IMR-90 (cell line): ENCODE results near the gene PHKB. TPM values are rescaled to one million over a fixed set of nuclear protein-coding genes. Genes with fewer than 3 reads are reported as not detected.

Source experiments
- ATAC-seq: fragments of 200-7000 bp; cut with Tn5 transposase; 2 replicates; pipeline ENCODE4 v1.9.1; 2020; ENCODE audit warnings: low read depth, mild to moderate bottlenecking, moderate library complexity
- BruUV-seq: library from RNA; stranded (reverse); fragments of 400-500 nt; replicated peaks from 2 replicates; lab custom pipeline; 2021; lab: Mats Ljungman, UMichigan
- CTCF ChIA-PET: fragments of 300-600 bp; formaldehyde crosslinking; extraction: SDS; loops from one replicate; lab custom pipeline; 2021; ENCODE audit warnings: antibody characterized with exemption; lab: Yijun Ruan, JAX
- POLR2A ChIA-PET: fragments of 300-600 bp; sonication (Branson Sonifier 250); formaldehyde crosslinking; loops from one replicate; lab custom pipeline; 2022; ENCODE audit warnings: antibody characterized with exemption; ENCODE audit not compliant: unreplicated experiment; lab: Charles Lee
- DNase-seq: peaks from one replicate; pipeline ENCODE4 v3.0.0; 2013
- H2AFZ ChIP-seq: replicated peaks from 2 replicates; pipeline ENCODE3; 2013; ENCODE audit warnings: low read length, mild to moderate bottlenecking; ENCODE audit not compliant: poor library complexity
- H2AK5ac ChIP-seq: 2 replicates; pipeline ENCODE4 v1.6.1; 2013; ENCODE audit warnings: low read depth, low read length, inconsistent platforms
- H2AK9ac ChIP-seq: replicated peaks from 2 replicates; pipeline ENCODE3; 2013; ENCODE audit warnings: mild to moderate bottlenecking, low read depth, low read length, moderate library complexity; ENCODE audit not compliant: poor library complexity
- H2BK120ac ChIP-seq: 2 replicates; pipeline ENCODE4 v1.6.1; 2013; ENCODE audit warnings: low read depth, low read length, inconsistent platforms
- H2BK15ac ChIP-seq: 3 replicates; pipeline ENCODE4 v1.6.1; 2013; ENCODE audit warnings: low read depth, low read length, inconsistent platforms
- H2BK20ac ChIP-seq: 2 replicates; pipeline ENCODE4 v1.6.1; 2013; ENCODE audit warnings: low read depth, mild to moderate bottlenecking, inconsistent platforms, low read length, moderate library complexity
- H2BK5ac ChIP-seq: 2 replicates; pipeline ENCODE4 v1.6.1; 2013; ENCODE audit warnings: mild to moderate bottlenecking, low read depth, low read length, inconsistent platforms; ENCODE audit not compliant: poor library complexity, severe bottlenecking
- H3K14ac ChIP-seq: replicated peaks from 2 replicates; pipeline ENCODE4 v1.6.1; 2013; ENCODE audit warnings: low read depth, low read length, inconsistent platforms
- H3K18ac ChIP-seq: 2 replicates; pipeline ENCODE4 v1.6.1; 2013; ENCODE audit warnings: low read depth, low read length, control low read depth
- H3K23ac ChIP-seq: 2 replicates; pipeline ENCODE4 v1.6.1; 2013; ENCODE audit warnings: low read depth, low read length, inconsistent platforms
- H3K27ac ChIP-seq: 2 replicates; pipeline ENCODE4 v1.5.1; 2013; ENCODE audit warnings: mild to moderate bottlenecking, control low read depth, low read length; ENCODE audit not compliant: insufficient read depth
- H3K27me3 ChIP-seq: 2 replicates; pipeline ENCODE4 v1.6.1; 2013; ENCODE audit warnings: low read length; ENCODE audit not compliant: control insufficient read depth, insufficient read depth
- H3K36me3 ChIP-seq: 2 replicates; pipeline ENCODE4 v1.6.1; 2013; ENCODE audit warnings: low read length, mixed read lengths; ENCODE audit not compliant: control insufficient read depth, insufficient read depth
- H3K4ac ChIP-seq: 2 replicates; pipeline ENCODE4 v1.6.1; 2013; ENCODE audit warnings: low read depth, low read length, inconsistent platforms
- H3K4me1 ChIP-seq: 2 replicates; pipeline ENCODE4 v1.6.1; 2013; ENCODE audit warnings: low read length, mixed read lengths; ENCODE audit not compliant: control insufficient read depth, insufficient read depth
- H3K4me2 ChIP-seq: 2 replicates; pipeline ENCODE4 v1.6.1; 2013; ENCODE audit warnings: low read depth, mild to moderate bottlenecking, control low read depth, low read length, moderate library complexity
- H3K4me3 ChIP-seq: 2 replicates; pipeline ENCODE4 v1.5.1; 2013; ENCODE audit warnings: low read depth, mild to moderate bottlenecking, control low read depth, low read length, moderate library complexity; ENCODE audit not compliant: insufficient read depth
- H3K56ac ChIP-seq: 2 replicates; pipeline ENCODE4 v1.6.1; 2013; ENCODE audit warnings: low read length, inconsistent platforms; ENCODE audit not compliant: insufficient read depth; ENCODE audit errors: extremely low read depth
- H3K79me1 ChIP-seq, 2 experiments: 2 replicates each; pipeline ENCODE4 v1.6.1; 2013; ENCODE audit warnings: low read length in 2 of 2, inconsistent platforms in 1 of 2, low read depth in 1 of 2
- H3K9ac ChIP-seq: 2 replicates; pipeline ENCODE4 v1.6.1; 2013; ENCODE audit warnings: low read depth, low read length, control low read depth
- H3K9me1 ChIP-seq: 2 replicates; pipeline ENCODE4 v1.6.1; 2013; ENCODE audit warnings: low read length, inconsistent platforms; ENCODE audit not compliant: insufficient read depth
- H3K9me3 ChIP-seq: 2 replicates; pipeline ENCODE4 v1.6.1; 2013; ENCODE audit warnings: low read length; ENCODE audit not compliant: control insufficient read depth, insufficient read depth
- H4K20me1 ChIP-seq: 2 replicates; pipeline ENCODE4 v1.6.1; 2013; ENCODE audit warnings: low read length, inconsistent platforms; ENCODE audit not compliant: insufficient read depth
- H4K5ac ChIP-seq: 2 replicates; pipeline ENCODE4 v1.6.1; 2013; ENCODE audit warnings: mild to moderate bottlenecking, low read depth, low read length, control low read depth
- H4K8ac ChIP-seq, 2 experiments: 2 replicates each; pipeline ENCODE4 v1.6.1; 2013; ENCODE audit warnings: low read depth in 2 of 2, low read length in 2 of 2, control low read depth in 1 of 2, inconsistent platforms in 1 of 2
- H4K91ac ChIP-seq: 2 replicates; pipeline ENCODE4 v1.6.1; 2013; ENCODE audit warnings: low read depth, low read length, inconsistent platforms; ENCODE audit not compliant: insufficient read depth
- BHLHE40 ChIP-seq: fragments of 150-350 bp; IDR thresholded peaks from 2 replicates; pipeline ENCODE4 v1.6.1; 2016; ENCODE audit warnings: mild to moderate bottlenecking, low read depth, low read length
- CEBPB ChIP-seq: IDR thresholded peaks from 2 replicates; pipeline ENCODE4 v1.6.1; 2012; ENCODE audit warnings: low read depth, low read length, improper control_type of control experiment
- CHD1 ChIP-seq: IDR thresholded peaks from 2 replicates; pipeline ENCODE4 v1.6.1; 2012; ENCODE audit warnings: low read depth, low read length, improper control_type of control experiment
- CTCF ChIP-seq: conservative IDR thresholded peaks from 2 replicates; pipeline ENCODE4 v1.5.1; 2012; ENCODE audit warnings: mild to moderate bottlenecking, low read depth, low read length, improper control_type of control experiment
- MAZ ChIP-seq: IDR thresholded peaks from 2 replicates; pipeline ENCODE4 v1.6.1; 2012; ENCODE audit warnings: low read depth, mild to moderate bottlenecking, low read length, improper control_type of control experiment, moderate library complexity, borderline replicate concordance
- RCOR1 ChIP-seq: IDR thresholded peaks from 2 replicates; pipeline ENCODE4 v1.6.1; 2012; ENCODE audit warnings: mild to moderate bottlenecking, low read length, improper control_type of control experiment; ENCODE audit not compliant: insufficient replicate concordance
- SMC3 ChIP-seq: fragments of 150-350 bp; IDR thresholded peaks from 2 replicates; pipeline ENCODE4 v1.6.1; 2016; ENCODE audit warnings: low read depth, mild to moderate bottlenecking, antibody characterized with exemption, low read length, moderate library complexity
- WGBS, 2 experiments: methylation state at CpG; one replicate each; pipeline versions ENCODE4 v1.1.5 to v1.1.7; 2013; ENCODE audit warnings: missing lambda C conversion rate in 2 of 2; ENCODE audit not compliant: insufficient read length in 1 of 2; ENCODE audit errors: extremely low coverage in 2 of 2; 5-methylcytosine and 5-hydroxymethylcytosine counted together
- dilution Hi-C: fragments of 300-500 bp; cut with HindIII; formaldehyde crosslinking; loops from one replicate; pipeline ENCODE4 v1.14.3; 2018; ENCODE audit warnings: low sequenced_read_pairs; ENCODE audit not compliant: unreplicated experiment
- in situ Hi-C: fragments of 300-500 bp; cut with MboI; formaldehyde crosslinking; loops from 3 replicates; pipeline ENCODE4 v1.14.3; 2019; ENCODE audit warnings: low sequenced_read_pairs, inconsistent platforms, mixed read lengths
- intact Hi-C: fragments of 100-400 bp; cut with micrococcal nuclease; formaldehyde crosslinking; loops from 2 replicates; pipeline ENCODE4 v1.10.0; 2022
- polyA plus RNA-seq, 3 experiments: library from polyadenylated mRNA; depleted of rRNA; stranded (reverse); fragments of >200 nt; gene quantifications; 2 replicates each; pipeline ENCODE4 v1.2.3, GENCODE V29; 2012; ENCODE audit warnings: low replicate concordance in 1 of 3
- total RNA-seq: library from RNA; depleted of rRNA; stranded (reverse); fragments of >200 nt; gene quantifications from 2 replicates; pipeline ENCODE4 v1.2.3, GENCODE V29; 2012

Gene PHKB
- total and polyA plus RNA-seq, 2 of the 4 experiments (the other 2 are of a cell fraction) = 24.2 to 58.6 TPM

DNA sequence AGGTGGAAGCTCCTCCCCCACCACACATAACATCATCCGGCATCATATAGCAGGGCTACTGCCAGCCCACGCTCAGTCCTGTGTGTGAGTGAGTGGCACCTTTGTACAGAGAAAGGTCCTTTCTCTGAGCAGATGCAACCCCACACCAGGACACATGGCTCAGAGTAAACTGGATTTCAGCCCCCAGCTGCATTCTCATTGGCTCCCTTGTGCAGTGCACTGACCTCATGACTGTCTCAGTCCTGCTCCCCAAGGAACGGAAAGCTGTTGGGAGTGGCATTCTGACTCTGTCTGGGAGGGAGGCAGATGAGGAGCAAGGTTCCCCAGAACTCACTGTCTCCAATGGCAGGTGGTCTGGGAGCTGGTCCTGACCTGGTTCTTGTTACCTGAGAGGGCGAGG, 244.1 kb downstream of the PHKB start:
- H3K14ac ChIP-seq = 0 out of 2 replicates have a peak overlapping the region, but pooled peaks have one; percentile 11
- H3K18ac ChIP-seq = no peak overlapping the region
- H3K4me3 ChIP-seq = no peak overlapping the region
- intact Hi-C loops (no loop called here), in situ Hi-C loops (no loop called here), dilution Hi-C loops (no loop called here)
- H4K20me1 ChIP-seq = no peaks in the 10 kb centered on the region
- peaks cover 6% of the 10 kb centered on the region; the same call in 1 of the 2 replicates for H3K9me1 ChIP-seq
- H3K4me1 ChIP-seq = no peaks in the 10 kb centered on the region
- H3K4me2 ChIP-seq = no peak overlapping the region
- no peak overlapping the region for H2AFZ ChIP-seq
- no peak overlapping the region for H2AK5ac ChIP-seq
- H2BK20ac ChIP-seq = no peak overlapping the region
- TF ChIP-seq BHLHE40 (no peak), CTCF (no peak), SMC3 (no peak), MAZ (no peak), CEBPB (no peak), CHD1 (no peak), RCOR1 (no peak)
- no peak overlapping the region for H2AK9ac ChIP-seq
- no peaks in the 10 kb centered on the region for H3K36me3 ChIP-seq
- no peak overlapping the region for H3K23ac ChIP-seq
- H3K27me3 ChIP-seq = no peaks in the 10 kb centered on the region
- no peak overlapping the region for H3K56ac ChIP-seq
- no peak overlapping the region for H3K9ac ChIP-seq
- no peak overlapping the region for H3K27ac ChIP-seq
- ChIA-PET POLR2A (no interaction called here), CTCF (no interaction called here)
- no peak overlapping the region for H4K8ac ChIP-seq
- H3K4ac ChIP-seq = no peak overlapping the region
- no CpG with 5 or more reads among the region's 4 CpGs for WGBS, 2 experiments
- no peak overlapping the region for H2BK15ac ChIP-seq
- DNase-seq = peak; percentile 15
- no peak overlapping the region for H4K5ac ChIP-seq
- H2BK5ac ChIP-seq = no peak overlapping the region
- no peaks in the 10 kb centered on the region for H3K9me3 ChIP-seq
- no peaks in the 10 kb centered on the region for H3K79me1 ChIP-seq
- BruUV-seq = no TSS peak
- no peak overlapping the region for H4K91ac ChIP-seq
- peak; percentile 32; the same call in 1 of the 2 replicates for ATAC-seq
- no peak overlapping the region for H2BK120ac ChIP-seq
